Osteocyte (in vitro differentiated cells): Measurements from ENCODE around the gene NLRP14. TPM values are rescaled to one million over a fixed set of nuclear protein-coding genes. Genes with fewer than 3 reads are reported as not detected.

Experiments
- DNase-seq: peaks from one replicate; pipeline ENCODE4 v3.0.0; 2021; ENCODE audit warnings: mixed read lengths; ENCODE audit not compliant: unreplicated experiment; ENCODE audit errors: extremely low spot score
- H3K27ac Mint-ChIP-seq: one replicate; pipeline ENCODE4 v1.8.0; 2021; ENCODE audit warnings: mild to moderate bottlenecking, mixed read lengths; ENCODE audit not compliant: unreplicated experiment
- H3K27me3 Mint-ChIP-seq: one replicate; pipeline ENCODE4 v1.8.0; 2021; ENCODE audit warnings: mixed read lengths; ENCODE audit not compliant: unreplicated experiment
- H3K36me3 Mint-ChIP-seq: one replicate; pipeline ENCODE4 v1.8.0; 2021; ENCODE audit warnings: mixed read lengths; ENCODE audit not compliant: unreplicated experiment
- H3K4me1 Mint-ChIP-seq: one replicate; pipeline ENCODE4 v1.8.0; 2021; ENCODE audit warnings: mixed read lengths; ENCODE audit not compliant: unreplicated experiment
- H3K4me3 Mint-ChIP-seq: one replicate; pipeline ENCODE4 v1.8.0; 2021; ENCODE audit warnings: mild to moderate bottlenecking, moderate library complexity, mixed read lengths; ENCODE audit not compliant: unreplicated experiment
- H3K9me3 Mint-ChIP-seq: one replicate; pipeline ENCODE4 v1.8.0; 2021; ENCODE audit warnings: mixed read lengths; ENCODE audit not compliant: unreplicated experiment
- total RNA-seq: library from RNA; stranded (reverse); gene quantifications from 2 replicates; pipeline ENCODE4 v1.2.1, GENCODE V29; 2021
- TF ChIP-seq, protein P1 (sequence below): fragments of 200-600 bp; sonication (generic); IDR thresholded peaks from 2 replicates; pipeline ENCODE4 v1.5.0; 2021; ENCODE audit warnings: antibody characterized with exemption, mild to moderate bottlenecking, moderate library complexity

The NLRP14 gene
- total RNA-seq, 1 donor from 2014 or later: not detected

DNA sequence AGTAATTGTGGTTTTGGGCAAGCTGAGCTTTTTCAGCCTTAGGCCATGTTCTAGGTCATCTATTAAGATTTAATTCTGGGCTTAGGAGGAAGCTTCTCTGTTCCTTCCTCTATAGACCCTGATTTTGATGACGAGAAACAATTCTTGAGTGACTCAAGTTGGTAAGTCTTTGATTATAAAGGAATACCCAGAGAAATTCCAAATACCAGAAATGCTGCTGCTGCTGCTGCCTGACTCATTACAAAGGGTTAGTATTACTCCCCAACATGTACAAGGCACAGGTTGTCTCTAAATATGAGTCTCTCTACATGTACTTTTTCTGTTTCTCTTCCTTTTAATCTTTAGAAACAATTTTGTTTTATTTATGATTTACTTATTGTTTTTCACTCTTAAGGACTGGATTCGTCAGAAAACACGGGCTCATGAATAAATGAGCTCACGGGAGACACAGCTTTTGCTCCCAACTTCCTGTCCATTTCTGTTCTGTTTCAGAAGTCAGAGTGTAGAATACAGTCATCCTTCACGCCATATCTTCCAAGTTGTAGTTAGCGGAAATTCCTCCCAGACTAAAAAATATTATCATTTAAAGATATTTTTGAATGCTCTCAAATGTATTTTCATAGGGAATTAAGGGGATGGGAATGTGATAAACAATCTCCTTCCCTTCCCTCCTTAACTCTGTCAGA is 36.7 kb downstream of the NLRP14 start:
- Mint-ChIP-seq H3K4me3 (no peak overlapping the region), H3K4me1 (no peaks in the 10 kb centered on the region), H3K36me3 (no peaks in the 10 kb centered on the region), H3K27me3 (peaks cover 19% of the 10 kb centered on the region), H3K9me3 (no peaks in the 10 kb centered on the region), H3K27ac (no peak overlapping the region)
- TF ChIP-seq, protein P1, sequence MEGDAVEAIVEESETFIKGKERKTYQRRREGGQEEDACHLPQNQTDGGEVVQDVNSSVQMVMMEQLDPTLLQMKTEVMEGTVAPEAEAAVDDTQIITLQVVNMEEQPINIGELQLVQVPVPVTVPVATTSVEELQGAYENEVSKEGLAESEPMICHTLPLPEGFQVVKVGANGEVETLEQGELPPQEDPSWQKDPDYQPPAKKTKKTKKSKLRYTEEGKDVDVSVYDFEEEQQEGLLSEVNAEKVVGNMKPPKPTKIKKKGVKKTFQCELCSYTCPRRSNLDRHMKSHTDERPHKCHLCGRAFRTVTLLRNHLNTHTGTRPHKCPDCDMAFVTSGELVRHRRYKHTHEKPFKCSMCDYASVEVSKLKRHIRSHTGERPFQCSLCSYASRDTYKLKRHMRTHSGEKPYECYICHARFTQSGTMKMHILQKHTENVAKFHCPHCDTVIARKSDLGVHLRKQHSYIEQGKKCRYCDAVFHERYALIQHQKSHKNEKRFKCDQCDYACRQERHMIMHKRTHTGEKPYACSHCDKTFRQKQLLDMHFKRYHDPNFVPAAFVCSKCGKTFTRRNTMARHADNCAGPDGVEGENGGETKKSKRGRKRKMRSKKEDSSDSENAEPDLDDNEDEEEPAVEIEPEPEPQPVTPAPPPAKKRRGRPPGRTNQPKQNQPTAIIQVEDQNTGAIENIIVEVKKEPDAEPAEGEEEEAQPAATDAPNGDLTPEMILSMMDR: no peak
- DNase-seq: no peak

DNA sequence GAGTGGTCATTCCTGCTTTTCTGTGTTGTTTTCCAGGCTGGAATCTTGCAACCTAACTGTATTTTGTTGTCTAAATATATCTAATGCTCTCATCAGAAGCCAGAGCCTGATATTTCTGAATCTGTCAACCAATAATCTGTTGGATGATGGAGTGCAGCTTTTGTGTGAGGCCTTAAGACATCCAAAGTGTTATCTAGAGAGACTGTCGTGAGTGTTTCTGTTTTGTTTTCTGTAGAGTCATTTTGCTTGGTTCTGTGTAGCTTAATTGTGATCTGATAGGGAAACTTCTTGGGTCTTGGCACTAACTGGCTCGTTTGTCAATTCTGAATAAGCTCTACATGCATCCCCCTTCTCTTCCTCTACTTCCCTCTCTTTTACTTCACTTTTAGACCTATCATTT is 37.4 kb downstream of the NLRP14 start:
- H3K27me3 Mint-ChIP-seq: peaks cover 19% of the 10 kb centered on the region
- no peak overlapping the region for H3K27ac Mint-ChIP-seq
- no peaks in the 10 kb centered on the region for H3K4me1 Mint-ChIP-seq
- no peak for DNase-seq
- no peaks in the 10 kb centered on the region for H3K36me3 Mint-ChIP-seq
- TF ChIP-seq, protein P1: no peak
- no peak overlapping the region for H3K4me3 Mint-ChIP-seq
- H3K9me3 Mint-ChIP-seq: no peaks in the 10 kb centered on the region

DNA sequence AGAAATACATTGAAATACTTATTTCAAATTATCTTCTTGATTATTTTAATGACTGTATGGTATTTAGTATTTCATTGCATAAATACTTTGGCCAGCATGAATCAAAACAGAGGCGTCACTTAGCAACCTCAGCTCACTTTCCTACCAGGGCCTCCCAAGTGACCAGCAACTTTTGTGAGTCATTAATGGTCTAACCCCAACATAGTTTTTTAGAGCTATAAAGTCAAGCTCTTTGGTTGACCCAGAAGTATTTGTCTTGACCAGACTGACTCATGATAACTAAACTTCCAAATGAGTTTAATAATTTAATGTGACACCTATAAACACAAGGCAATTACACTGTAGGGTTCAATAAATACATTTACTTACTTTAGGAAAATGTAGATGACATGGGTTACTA is 40.6 kb downstream of the NLRP14 start:
- no peak for DNase-seq
- Mint-ChIP-seq H3K36me3 (no peaks in the 10 kb centered on the region), H3K9me3 (no peaks in the 10 kb centered on the region), H3K4me3 (no peak overlapping the region), H3K27me3 (peaks cover 14% of the 10 kb centered on the region), H3K4me1 (no peaks in the 10 kb centered on the region), H3K27ac (no peak overlapping the region)
- TF ChIP-seq, protein P1: no peak

DNA sequence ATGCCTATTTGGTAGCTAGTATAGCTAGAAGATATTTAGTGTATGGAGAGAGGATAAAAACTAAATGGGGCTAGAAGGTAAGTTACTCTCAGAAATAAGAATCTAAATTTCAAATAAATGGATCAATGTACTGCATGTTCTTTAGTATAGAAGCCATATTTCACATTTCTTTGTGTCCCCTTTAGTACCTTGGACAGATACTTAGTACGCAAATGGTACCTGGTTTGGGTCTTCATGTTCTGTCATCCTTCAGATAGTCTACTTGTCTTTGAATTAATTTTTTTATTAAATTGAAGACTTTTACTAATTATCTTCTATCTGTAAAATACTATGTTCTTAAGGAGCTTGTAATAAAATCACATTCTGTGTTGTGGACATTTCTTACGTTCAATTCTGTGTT is 42.3 kb downstream of the NLRP14 start:
- H3K9me3 Mint-ChIP-seq: no peaks in the 10 kb centered on the region
- peaks cover 18% of the 10 kb centered on the region for H3K27me3 Mint-ChIP-seq
- H3K27ac Mint-ChIP-seq: no peak overlapping the region
- DNase-seq: no peak
- TF ChIP-seq, protein P1: no peak
- no peaks in the 10 kb centered on the region for H3K36me3 Mint-ChIP-seq
- no peak overlapping the region for H3K4me3 Mint-ChIP-seq
- H3K4me1 Mint-ChIP-seq: no peaks in the 10 kb centered on the region

DNA sequence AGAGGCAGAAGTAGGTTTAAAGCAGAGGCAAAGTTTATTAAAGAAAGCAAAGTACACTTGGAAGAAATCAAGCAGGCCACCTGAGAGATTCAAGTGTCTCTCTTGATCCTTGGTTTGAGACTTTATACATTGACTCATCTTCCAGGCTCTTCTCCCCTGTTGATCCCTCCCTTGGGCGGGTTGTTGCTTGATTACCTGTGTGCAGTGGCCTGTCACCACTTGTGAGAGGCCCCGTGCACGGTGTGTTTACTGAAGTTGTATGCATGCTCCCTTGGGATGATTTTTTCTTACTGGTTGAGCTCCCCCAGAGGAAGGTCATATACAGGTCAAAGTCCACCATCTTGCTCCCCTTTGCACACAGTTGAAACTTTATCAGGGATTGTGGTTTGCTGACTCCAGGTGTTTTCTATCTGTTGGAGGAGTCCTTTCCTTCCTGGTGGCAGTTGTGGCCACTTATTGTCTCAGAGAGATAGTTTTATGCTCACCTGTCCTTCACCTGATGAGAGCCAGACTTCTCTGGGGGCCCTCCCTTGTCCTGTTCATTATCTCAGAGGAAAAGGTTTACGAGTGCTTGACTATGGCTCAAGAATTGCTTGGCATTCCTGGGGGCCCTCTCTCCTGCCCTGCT is 52.2 kb downstream of the NLRP14 start:
- H3K36me3 Mint-ChIP-seq: no peaks in the 10 kb centered on the region
- H3K4me3 Mint-ChIP-seq: no peak overlapping the region
- H3K4me1 Mint-ChIP-seq: no peaks in the 10 kb centered on the region
- no peak overlapping the region for H3K27ac Mint-ChIP-seq
- H3K27me3 Mint-ChIP-seq: peaks cover 5% of the 10 kb centered on the region
- no peak for DNase-seq
- TF ChIP-seq, protein P1: no peak
- H3K9me3 Mint-ChIP-seq: no peaks in the 10 kb centered on the region
